Measurements from ENCODE around the gene MED13L.

DNA sequence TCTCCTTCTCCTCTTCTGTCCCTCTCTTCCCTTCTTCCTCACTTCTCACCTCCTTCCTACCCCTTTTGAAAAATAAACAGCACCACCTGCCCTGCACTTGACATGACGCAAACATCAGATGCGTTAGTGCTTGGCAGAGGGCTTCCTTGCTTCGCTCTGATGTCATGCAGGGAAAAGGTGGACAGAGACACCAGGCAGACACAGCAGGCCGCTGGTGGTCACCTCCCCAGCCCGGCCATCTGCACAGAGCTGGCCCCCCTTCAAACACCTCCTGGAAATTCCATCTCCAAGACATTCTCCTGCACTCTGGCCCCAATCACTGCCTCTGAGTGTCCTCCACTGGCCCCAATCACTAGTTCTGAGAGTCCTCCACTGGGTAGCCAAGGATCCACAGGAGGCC, 353.6 kb downstream of the MED13L start:
- TF ChIP-seq YY1 (IDR thresholded peaks at IDR 0.05; ENCODE audit: insufficient read depth, insufficient read length), result no peak
- no peak for TF ChIP-seq SUZ12 (IDR thresholded peaks at IDR 0.05; ENCODE audit: extremely low read depth, insufficient read depth, insufficient read length)
- TF ChIP-seq ZNF274 (IDR thresholded peaks at IDR 0.05; ENCODE audit: low read depth, low read length), result no peak

All from NT2/D1 (cell line).